ENCODE results near the gene PRPF8. TPM values are rescaled to one million over a fixed set of nuclear protein-coding genes. Genes with fewer than 3 reads are reported as not detected.

Gene PRPF8
- total RNA-seq, 1 experiment from 2014 or later = 439 TPM

- no peak overlapping the region for H3K27ac ChIP-seq (ENCODE audit: low read depth, low read length, poor library complexity, severe bottlenecking)
- no peak overlapping the region for H3K4me3 ChIP-seq (ENCODE audit: low read depth, low read length, poor library complexity, severe bottlenecking)
- CTCF ChIA-PET = no interaction called here
- no peaks in the 10 kb centered on the region for H3K4me1 ChIP-seq (ENCODE audit: insufficient read depth, low read length, poor library complexity, severe bottlenecking)
- no peaks in the 10 kb centered on the region for H3K27me3 ChIP-seq (replicated peaks; ENCODE audit: insufficient read depth, low read depth, low read length, poor library complexity)
- H3K9me3 ChIP-seq (ENCODE audit: low read depth, low read length, poor library complexity, severe bottlenecking) = no peaks in the 10 kb centered on the region
- TF ChIP-seq CTCF (conservative IDR thresholded peaks at IDR 0.05; ENCODE audit: low read depth, low read length) = no peak
- no peak for TF ChIP-seq EZH2 (IDR thresholded peaks at IDR 0.05; ENCODE audit: borderline replicate concordance, low read depth, low read length, poor library complexity, severe bottlenecking)
- POLR2A ChIA-PET (ENCODE audit: low non-redundant PET) = no interaction called here
- no peaks in the 10 kb centered on the region for H3K36me3 ChIP-seq (ENCODE audit: insufficient read depth, low read length, poor library complexity, severe bottlenecking)
- intact Hi-C loops (cut with micrococcal nuclease; ENCODE audit: unreplicated experiment) = no loop called here
- BruUV-seq (replicated peaks) = no TSS peak
- no peak for DNase-seq (ENCODE audit: low spot score)
Observed at GRCh38 chr17:1729966-1730325, 45.3 kb upstream of the PRPF8 start.

- DNase-seq (ENCODE audit: low spot score) = no peak
- no peaks in the 10 kb centered on the region for H3K9me3 ChIP-seq (ENCODE audit: low read depth, low read length, poor library complexity, severe bottlenecking)
- peaks cover 3% of the 10 kb centered on the region for H3K4me1 ChIP-seq (ENCODE audit: insufficient read depth, low read length, poor library complexity, severe bottlenecking)
- H3K4me3 ChIP-seq (ENCODE audit: low read depth, low read length, poor library complexity, severe bottlenecking) = no peak overlapping the region
- BruUV-seq (replicated peaks) = no TSS peak
- no peaks in the 10 kb centered on the region for H3K27me3 ChIP-seq (replicated peaks; ENCODE audit: insufficient read depth, low read depth, low read length, poor library complexity)
- ChIA-PET POLR2A (ENCODE audit: low non-redundant PET) (no interaction called here), CTCF (no interaction called here)
- intact Hi-C loops (cut with micrococcal nuclease; ENCODE audit: unreplicated experiment) = no loop called here
- H3K36me3 ChIP-seq (ENCODE audit: insufficient read depth, low read length, poor library complexity, severe bottlenecking) = no peaks in the 10 kb centered on the region
- no peak overlapping the region for H3K27ac ChIP-seq (ENCODE audit: low read depth, low read length, poor library complexity, severe bottlenecking)
- TF ChIP-seq CTCF (conservative IDR thresholded peaks at IDR 0.05; ENCODE audit: low read depth, low read length) = no peak
- no peak for TF ChIP-seq EZH2 (IDR thresholded peaks at IDR 0.05; ENCODE audit: borderline replicate concordance, low read depth, low read length, poor library complexity, severe bottlenecking)
Observed at GRCh38 chr17:1727876-1728630, 43.4 kb upstream of the PRPF8 start.

- no peaks in the 10 kb centered on the region for H3K9me3 ChIP-seq (ENCODE audit: low read depth, low read length, poor library complexity, severe bottlenecking)
- ChIA-PET POLR2A (ENCODE audit: low non-redundant PET) (no interaction called here), CTCF (no interaction called here)
- BruUV-seq (replicated peaks) = no TSS peak
- no peaks in the 10 kb centered on the region for H3K27me3 ChIP-seq (replicated peaks; ENCODE audit: insufficient read depth, low read depth, low read length, poor library complexity)
- DNase-seq (ENCODE audit: low spot score) = no peak
- no peaks in the 10 kb centered on the region for H3K36me3 ChIP-seq (ENCODE audit: insufficient read depth, low read length, poor library complexity, severe bottlenecking)
- intact Hi-C loops (cut with micrococcal nuclease; ENCODE audit: unreplicated experiment) = no loop called here
- no peak overlapping the region for H3K4me3 ChIP-seq (ENCODE audit: low read depth, low read length, poor library complexity, severe bottlenecking)
- TF ChIP-seq CTCF (conservative IDR thresholded peaks at IDR 0.05; ENCODE audit: low read depth, low read length) = no peak
- no peak for TF ChIP-seq EZH2 (IDR thresholded peaks at IDR 0.05; ENCODE audit: borderline replicate concordance, low read depth, low read length, poor library complexity, severe bottlenecking)
- peaks cover 3% of the 10 kb centered on the region for H3K4me1 ChIP-seq (ENCODE audit: insufficient read depth, low read length, poor library complexity, severe bottlenecking)
- H3K27ac ChIP-seq (ENCODE audit: low read depth, low read length, poor library complexity, severe bottlenecking) = no peak overlapping the region
Observed at GRCh38 chr17:1727258-1727789, 42.7 kb upstream of the PRPF8 start.
